GM12891 (cell line): Measurements from ENCODE around the gene GUCY1B1.

Experiments
- PAX5 ChIP-seq: IDR thresholded peaks from 2 replicates; pipeline ENCODE4 v1.6.1; 2011; ENCODE audit warnings: low read length, moderate library complexity, mild to moderate bottlenecking; ENCODE audit not compliant: insufficient read depth, severe bottlenecking
- POLR2A ChIP-seq: IDR thresholded peaks from 2 replicates; pipeline ENCODE4 v1.6.1; 2011; ENCODE audit warnings: low read depth, low read length, control low read depth
- POLR2AphosphoS5 ChIP-seq: IDR thresholded peaks from 2 replicates; pipeline ENCODE4 v1.6.1; 2011; ENCODE audit warnings: low read depth, low read length, control low read depth
- POU2F2 ChIP-seq: IDR thresholded peaks from 2 replicates; pipeline ENCODE4 v1.6.1; 2011; ENCODE audit warnings: low read depth, mild to moderate bottlenecking, control low read depth, low read length, moderate library complexity
- SPI1 ChIP-seq: IDR thresholded peaks from 2 replicates; pipeline ENCODE4 v1.6.1; 2011; ENCODE audit warnings: low read depth, low read length, control low read depth
- TAF1 ChIP-seq: IDR thresholded peaks from 2 replicates; pipeline ENCODE4 v1.6.1; 2011; ENCODE audit warnings: low read depth, low read length, control low read depth

- TF ChIP-seq POLR2AphosphoS5 (no peak), TAF1 (no peak), POLR2A (no peak), SPI1 (no peak), POU2F2 (no peak), PAX5 (no peak)
These were observed 7.8 kb downstream of the GUCY1B1 start for GRCh38 chr4:155766622-155767021.
